H1 (cell line): ENCODE data around the gene NAPG. TPM values are rescaled to one million over a fixed set of nuclear protein-coding genes. Genes with fewer than 3 reads are reported as not detected.

Experiments
- BACH1 ChIP-seq: IDR thresholded peaks from 2 replicates; pipeline ENCODE4 v1.6.1; 2012; ENCODE audit warnings: low read length, improper control_type of control experiment
- CREB1 ChIP-seq: IDR thresholded peaks from 2 replicates; pipeline ENCODE4 v1.6.1; 2012; ENCODE audit warnings: inconsistent platforms
- SAP30 ChIP-seq: fragments of 300-600 bp; sonication (generic); IDR thresholded peaks from 2 replicates; pipeline ENCODE4 v1.7.1; 2012; ENCODE audit warnings: low read length, moderate library complexity, mild to moderate bottlenecking, inconsistent platforms; ENCODE audit not compliant: insufficient read depth, insufficient replicate concordance
- polyA plus RNA-seq, 7 experiments: library from polyadenylated mRNA; depleted of rRNA in 3 of 7; stranded (reverse) in 5 of 7; unstranded in 2 of 7; fragments of >200 nt in 5 of 7; fragments of 200-250 nt in 2 of 7; gene quantifications; 1 replicate in 5 of 7; 2 replicates in 1 of 7; 4 replicates in 1 of 7; pipeline versions ENCODE4 v1.2.1 to v1.2.3, GENCODE V29; 2011 to 2013; ENCODE audit warnings: missing spikeins in 2 of 7, mixed read lengths in 2 of 7
- total RNA-seq: library from RNA; stranded (reverse); fragmentation: NEBNext Ultra II Directional; extraction: Animal tissue kit (Norgen Biotek cat#: 25700); gene quantifications from 2 replicates; pipeline ENCODE4 v1.2.1, GENCODE V29; 2021

NAPG gene
- total and polyA plus RNA-seq, 2 of the 8 experiments (the other 6 are each of a cell fraction or from before 2014, with no cell fraction given) = 8.0 to 23.5 TPM

DNA sequence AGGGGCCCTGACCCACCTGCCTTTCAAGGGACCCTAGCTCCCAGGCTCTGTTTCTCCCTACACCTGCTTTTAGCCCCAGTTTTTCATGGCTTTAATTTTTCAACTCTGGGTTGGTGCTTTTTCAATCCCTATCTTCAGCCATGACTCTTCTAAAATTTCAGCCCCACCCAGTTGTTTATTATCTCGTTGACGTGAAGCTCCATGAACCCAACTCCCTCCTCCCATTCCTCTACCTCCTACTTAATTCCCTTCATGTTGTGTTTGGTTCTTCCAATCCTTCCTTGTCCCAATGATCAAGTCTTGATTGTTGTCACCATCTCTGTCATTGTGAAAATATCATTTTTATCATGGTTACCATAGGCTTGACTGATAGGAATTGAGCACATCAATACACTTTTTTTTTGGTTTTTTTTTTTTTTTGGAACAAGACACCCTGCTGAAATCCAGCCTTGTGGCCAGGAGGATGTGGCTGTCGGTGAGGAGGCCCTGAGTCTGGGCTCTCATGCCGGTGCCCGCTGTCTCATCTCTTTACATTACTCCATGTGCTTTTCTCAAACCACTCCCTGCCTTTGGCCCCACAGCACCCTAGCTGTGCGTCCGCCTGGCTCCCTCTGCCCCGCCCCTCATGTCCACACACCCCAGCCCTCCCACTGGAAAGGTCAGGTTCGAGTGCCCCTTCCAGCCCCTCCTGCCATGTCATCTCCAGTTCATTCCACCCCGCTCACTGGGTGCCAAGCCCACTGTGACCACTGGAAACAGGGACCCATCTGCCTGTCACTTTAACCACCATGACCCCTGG lies 39.3 kb downstream of the NAPG start (continued):
- TF ChIP-seq BACH1 = no peak
- TF ChIP-seq SAP30 = no peak
- no peak for TF ChIP-seq CREB1
